ENCODE data around the gene MAP3K12. TPM values are rescaled to one million over a fixed set of nuclear protein-coding genes. Genes with fewer than 3 reads are reported as not detected.
A peak's percentile ranks its signal among the peaks of the same experiment; 100 is the strongest.

MAP3K12 gene
- total RNA-seq, 2 donors from 2014 or later: 27.9 to 36.8 TPM

DNA sequence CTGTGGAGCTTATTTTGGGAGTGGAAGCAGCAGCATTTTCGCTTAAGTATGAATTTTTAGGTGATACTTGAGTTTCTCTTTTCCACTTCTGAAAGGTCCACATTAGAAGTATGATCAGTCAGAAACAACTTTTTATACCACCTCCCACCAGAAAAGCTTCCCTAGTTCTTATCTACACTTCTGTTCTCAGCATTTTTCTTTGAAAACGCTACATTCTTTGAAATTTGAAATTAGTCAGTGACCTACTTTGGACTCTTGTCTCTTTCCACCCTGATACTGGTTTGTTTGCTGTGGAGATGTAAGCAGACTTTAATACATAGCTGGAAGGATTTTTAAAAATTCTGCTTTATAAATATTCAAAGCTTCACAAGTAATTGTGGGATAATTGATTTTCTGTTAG lies 25.2 kb downstream of the MAP3K12 start:
- H3K36me3 ChIP-seq: peaks cover 77% of the 10 kb centered on the region
- TF ChIP-seq, protein P1, sequence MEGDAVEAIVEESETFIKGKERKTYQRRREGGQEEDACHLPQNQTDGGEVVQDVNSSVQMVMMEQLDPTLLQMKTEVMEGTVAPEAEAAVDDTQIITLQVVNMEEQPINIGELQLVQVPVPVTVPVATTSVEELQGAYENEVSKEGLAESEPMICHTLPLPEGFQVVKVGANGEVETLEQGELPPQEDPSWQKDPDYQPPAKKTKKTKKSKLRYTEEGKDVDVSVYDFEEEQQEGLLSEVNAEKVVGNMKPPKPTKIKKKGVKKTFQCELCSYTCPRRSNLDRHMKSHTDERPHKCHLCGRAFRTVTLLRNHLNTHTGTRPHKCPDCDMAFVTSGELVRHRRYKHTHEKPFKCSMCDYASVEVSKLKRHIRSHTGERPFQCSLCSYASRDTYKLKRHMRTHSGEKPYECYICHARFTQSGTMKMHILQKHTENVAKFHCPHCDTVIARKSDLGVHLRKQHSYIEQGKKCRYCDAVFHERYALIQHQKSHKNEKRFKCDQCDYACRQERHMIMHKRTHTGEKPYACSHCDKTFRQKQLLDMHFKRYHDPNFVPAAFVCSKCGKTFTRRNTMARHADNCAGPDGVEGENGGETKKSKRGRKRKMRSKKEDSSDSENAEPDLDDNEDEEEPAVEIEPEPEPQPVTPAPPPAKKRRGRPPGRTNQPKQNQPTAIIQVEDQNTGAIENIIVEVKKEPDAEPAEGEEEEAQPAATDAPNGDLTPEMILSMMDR (IDR thresholded peaks at IDR 0.05): no peak
- ATAC-seq (ENCODE audit: insufficient number of reproducible peaks, low FRiP score, low read depth) (no peak), DNase-seq (ENCODE audit: low spot score) (no peak)
- H3K9me3 ChIP-seq: no peaks in the 10 kb centered on the region
- peak overlapping the region in 1 of 2 donors; percentile 26 for H3K27ac ChIP-seq
- peaks cover 13 to 41% of the 10 kb centered on the region in 2 donors for H3K4me1 ChIP-seq (ENCODE audit: control insufficient read depth in 1 of 2, low read depth in 2 of 2)
- H3K4me3 ChIP-seq: no peak overlapping the region
- H3K27me3 ChIP-seq (replicated peaks; ENCODE audit: insufficient read depth): no peaks in the 10 kb centered on the region

DNA sequence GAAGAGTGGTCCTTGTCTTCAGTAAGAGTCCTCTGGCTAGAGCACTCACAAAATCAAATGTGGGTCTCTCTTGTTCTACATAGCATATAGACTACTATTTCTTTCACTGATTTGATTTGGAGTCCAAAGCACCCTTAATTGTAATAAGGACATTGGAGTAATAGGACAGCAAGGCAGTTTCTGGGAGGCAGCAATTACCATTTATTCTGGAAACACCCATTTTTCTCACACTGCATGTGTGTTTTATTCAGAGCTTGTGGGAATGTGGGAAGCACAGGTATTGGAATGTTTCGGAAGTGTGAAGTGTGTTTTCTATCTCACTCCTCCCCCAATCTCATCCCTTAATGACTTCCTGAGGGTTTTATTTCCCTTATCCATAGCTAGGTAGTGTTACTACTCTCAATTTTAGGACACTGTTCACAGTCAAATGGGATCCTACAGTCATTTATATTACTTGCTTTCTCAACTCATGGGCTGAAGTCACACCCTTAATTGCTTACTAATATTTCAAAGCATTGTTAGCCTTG lies 27.1 kb downstream of the MAP3K12 start:
- peaks cover 82% of the 10 kb centered on the region for H3K36me3 ChIP-seq
- peaks cover 13 to 29% of the 10 kb centered on the region in 2 donors for H3K4me1 ChIP-seq (ENCODE audit: control insufficient read depth in 1 of 2, low read depth in 2 of 2)
- ATAC-seq (ENCODE audit: insufficient number of reproducible peaks, low FRiP score, low read depth) (no peak), DNase-seq (ENCODE audit: low spot score) (no peak)
- H3K9me3 ChIP-seq: no peaks in the 10 kb centered on the region
- peak overlapping the region in 1 of 2 donors; percentile 2 for H3K27ac ChIP-seq
- no peaks in the 10 kb centered on the region for H3K27me3 ChIP-seq (replicated peaks; ENCODE audit: insufficient read depth)
- TF ChIP-seq, protein P1 (IDR thresholded peaks at IDR 0.05): no peak
- H3K4me3 ChIP-seq: no peak overlapping the region

DNA sequence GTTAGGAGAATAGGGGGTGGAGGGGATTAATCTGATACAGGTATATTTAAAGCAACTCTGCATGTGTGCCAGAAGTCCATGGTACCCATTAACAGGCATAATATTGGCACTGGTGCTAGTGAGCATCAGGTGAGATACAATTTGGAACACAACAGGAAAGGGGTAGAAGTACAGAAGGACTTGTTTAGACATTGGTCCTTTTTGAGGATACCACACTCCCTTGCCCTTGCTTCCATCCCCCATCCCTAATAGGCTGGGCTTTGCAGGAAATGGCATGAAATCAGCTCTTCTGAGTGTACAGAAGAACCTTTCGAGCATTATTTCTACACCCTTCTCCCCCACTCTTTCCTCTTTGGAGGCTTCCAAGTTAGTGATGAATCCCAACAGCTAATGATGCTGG lies 31.0 kb downstream of the MAP3K12 start:
- Histone ChIP-seq H3K4me3 (no peak overlapping the region), H3K36me3 (peaks cover 83% of the 10 kb centered on the region), H3K4me1 (ENCODE audit: control insufficient read depth in 1 of 2, low read depth in 2 of 2) (peaks cover 2 to 11% of the 10 kb centered on the region in 2 donors), H3K27me3 (replicated peaks; ENCODE audit: insufficient read depth) (no peaks in the 10 kb centered on the region), H3K9me3 (no peaks in the 10 kb centered on the region), H3K27ac (no peak overlapping the region)
- TF ChIP-seq, protein P1 (IDR thresholded peaks at IDR 0.05): no peak
- DNase-seq (ENCODE audit: low spot score): no peak
- ATAC-seq (ENCODE audit: insufficient number of reproducible peaks, low FRiP score, low read depth): no peak

DNA sequence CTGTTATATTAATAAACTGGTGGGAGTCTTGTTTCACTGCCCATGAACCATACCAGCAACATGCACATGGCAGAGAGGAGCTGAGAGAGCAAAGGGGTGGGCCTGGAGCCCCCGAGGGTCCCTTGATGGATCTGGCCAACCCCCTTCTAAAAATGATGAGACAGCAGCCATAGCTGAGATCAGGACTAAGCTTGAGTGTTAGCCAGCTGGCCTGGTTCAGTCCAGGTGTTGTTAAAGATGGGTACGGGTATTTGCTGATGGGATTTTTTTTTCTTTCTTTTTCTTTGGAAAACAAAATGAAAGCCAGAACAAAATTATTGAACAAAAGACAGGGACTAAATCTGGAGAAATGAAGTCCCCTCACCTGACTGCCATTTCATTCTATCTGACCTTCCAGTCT lies 31.4 kb downstream of the MAP3K12 start:
- Histone ChIP-seq H3K36me3 (peaks cover 87% of the 10 kb centered on the region), H3K9me3 (no peaks in the 10 kb centered on the region), H3K4me1 (ENCODE audit: control insufficient read depth in 1 of 2, low read depth in 2 of 2) (peaks cover 0 to 7% of the 10 kb centered on the region in 2 donors), H3K27me3 (replicated peaks; ENCODE audit: insufficient read depth) (no peaks in the 10 kb centered on the region), H3K27ac (no peak overlapping the region), H3K4me3 (no peak overlapping the region)
- ATAC-seq (ENCODE audit: insufficient number of reproducible peaks, low FRiP score, low read depth): no peak
- TF ChIP-seq, protein P1 (IDR thresholded peaks at IDR 0.05): no peak
- no peak for DNase-seq (ENCODE audit: low spot score)

DNA sequence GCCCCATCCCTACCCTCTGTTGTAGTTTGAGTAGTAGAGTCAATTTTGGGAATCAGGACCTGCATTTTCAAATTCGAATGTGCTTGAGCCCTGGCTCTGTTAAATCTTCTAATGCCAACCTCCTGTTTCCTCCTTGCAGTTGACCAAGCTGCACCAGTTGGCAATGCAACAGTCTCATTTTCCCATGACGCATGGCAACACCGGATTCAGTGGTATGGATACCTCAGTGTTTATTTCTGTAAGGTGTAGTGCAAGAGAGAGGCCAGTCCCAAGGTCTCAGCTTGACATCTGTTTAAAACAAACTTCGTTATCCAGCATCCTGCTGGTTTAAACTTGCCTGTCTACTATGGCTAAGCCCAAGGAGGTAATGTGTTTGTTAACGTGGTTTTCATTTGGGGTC lies 32.2 kb downstream of the MAP3K12 start:
- no peak overlapping the region for H3K4me3 ChIP-seq
- TF ChIP-seq, protein P1 (IDR thresholded peaks at IDR 0.05): no peak
- H3K4me1 ChIP-seq (ENCODE audit: control insufficient read depth in 1 of 2, low read depth in 2 of 2): no peaks in the 10 kb centered on the region
- peaks cover 89% of the 10 kb centered on the region for H3K36me3 ChIP-seq
- H3K9me3 ChIP-seq: no peaks in the 10 kb centered on the region
- H3K27me3 ChIP-seq (replicated peaks; ENCODE audit: insufficient read depth): no peaks in the 10 kb centered on the region
- ATAC-seq (ENCODE audit: insufficient number of reproducible peaks, low FRiP score, low read depth) (no peak), DNase-seq (ENCODE audit: low spot score) (no peak)
- H3K27ac ChIP-seq: no peak overlapping the region

Measured in thoracic aorta (tissue), 2 donors.